ENCODE measurements around the gene PLPP1.

PLPP1 gene

GRCh38 chr5:55446640-55447351, 88.0 kb downstream of the PLPP1 start:
- DNase-seq (ENCODE audit: low spot score) = no peak

GRCh38 chr5:55445791-55446190, 89.0 kb downstream of the PLPP1 start:
- no peak for DNase-seq (ENCODE audit: low spot score)

GRCh38 chr5:55441954-55442353, 92.8 kb downstream of the PLPP1 start:
- no peak for DNase-seq (ENCODE audit: low spot score)

- no peak for DNase-seq (ENCODE audit: low spot score)
These were observed 93.5 kb downstream of the PLPP1 start for GRCh38 chr5:55441107-55441771.

- no peak for DNase-seq (ENCODE audit: low spot score)
These were observed 94.5 kb downstream of the PLPP1 start for GRCh38 chr5:55440188-55440646.

- no peak for DNase-seq (ENCODE audit: low spot score)
These were observed 95.8 kb downstream of the PLPP1 start for GRCh38 chr5:55438998-55439397.

- DNase-seq (ENCODE audit: low spot score) = no peak
These were observed 96.9 kb downstream of the PLPP1 start for GRCh38 chr5:55437859-55438206.

GRCh38 chr5:55437452-55437851, 97.3 kb downstream of the PLPP1 start:
- no peak for DNase-seq (ENCODE audit: low spot score)

- DNase-seq (ENCODE audit: low spot score) = no peak
These were observed 102.2 kb downstream of the PLPP1 start for GRCh38 chr5:55432549-55432948.

- no peak for DNase-seq (ENCODE audit: low spot score)
These were observed 105.0 kb downstream of the PLPP1 start for GRCh38 chr5:55429613-55430253.

GRCh38 chr5:55429221-55429612, 105.5 kb downstream of the PLPP1 start:
- no peak for DNase-seq (ENCODE audit: low spot score)

GRCh38 chr5:55427157-55427556, 107.6 kb downstream of the PLPP1 start:
- no peak for DNase-seq (ENCODE audit: low spot score)

- DNase-seq (ENCODE audit: low spot score) = no peak
These were observed 108.3 kb downstream of the PLPP1 start for GRCh38 chr5:55426455-55426854.

GRCh38 chr5:55421074-55421529, 113.7 kb downstream of the PLPP1 start:
- DNase-seq (ENCODE audit: low spot score) = no peak

- no peak for DNase-seq (ENCODE audit: low spot score)
These were observed 115.5 kb downstream of the PLPP1 start for GRCh38 chr5:55418994-55419968.

GRCh38 chr5:55416306-55416705, 118.5 kb downstream of the PLPP1 start:
- no peak for DNase-seq (ENCODE audit: low spot score)

- DNase-seq (ENCODE audit: low spot score) = no peak
These were observed 119.7 kb downstream of the PLPP1 start for GRCh38 chr5:55415071-55415470.

GRCh38 chr5:55413644-55414043, 121.1 kb downstream of the PLPP1 start:
- DNase-seq (ENCODE audit: low spot score) = no peak

GRCh38 chr5:55411876-55412275, 122.9 kb downstream of the PLPP1 start:
- no peak for DNase-seq (ENCODE audit: low spot score)

- no peak for DNase-seq (ENCODE audit: low spot score)
These were observed 123.9 kb downstream of the PLPP1 start for GRCh38 chr5:55410845-55411244.

- no peak for DNase-seq (ENCODE audit: low spot score)
These were observed 125.0 kb downstream of the PLPP1 start for GRCh38 chr5:55409775-55410174.

- no peak for DNase-seq (ENCODE audit: low spot score)
These were observed 126.8 kb downstream of the PLPP1 start for GRCh38 chr5:55407984-55408383.
